HG02642 (cell line): ENCODE data around the gene UGT1A9.

Experiments
- ATAC-seq: cut with Tn5 transposase; IDR thresholded peaks from one replicate; pipeline ENCODE4 v1.9.1; 2021; ENCODE audit warnings: mild to moderate bottlenecking; ENCODE audit not compliant: unreplicated experiment, poor library complexity

UGT1A9 gene

DNA sequence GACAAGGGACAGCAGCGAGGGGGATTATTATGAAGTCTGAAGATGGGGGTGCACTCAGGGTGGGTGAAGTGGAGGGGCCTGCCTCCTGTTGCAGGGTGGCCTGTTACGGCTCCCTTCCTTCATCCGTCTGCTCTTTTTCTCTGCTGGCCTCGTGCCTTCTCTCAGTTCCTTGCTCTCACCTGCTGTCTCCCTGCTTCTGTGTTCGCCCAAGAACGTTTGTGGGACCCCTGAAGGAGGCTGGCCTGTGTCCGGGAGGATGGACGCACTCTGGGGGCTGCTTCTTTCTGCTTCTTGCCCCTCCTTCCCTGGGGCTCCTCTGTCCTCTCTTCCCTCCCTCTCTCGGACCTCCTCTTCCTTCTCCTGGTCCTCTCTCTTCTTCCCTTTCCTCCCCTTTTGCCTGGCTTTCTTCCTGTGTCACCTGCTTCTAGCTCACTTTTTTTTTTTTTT is 120.2 kb downstream of the UGT1A9 start:
- ATAC-seq: no peak

GRCh38 chr2:233792720-233793119 is 121.0 kb downstream of the UGT1A9 start:
- ATAC-seq: no peak

- no peak for ATAC-seq
These were observed 121.9 kb downstream of the UGT1A9 start for GRCh38 chr2:233793465-233794127.

GRCh38 chr2:233794128-233794658 is 122.5 kb downstream of the UGT1A9 start:
- ATAC-seq: no peak

GRCh38 chr2:233795735-233796171 is 124.1 kb downstream of the UGT1A9 start:
- ATAC-seq: no peak

GRCh38 chr2:233796254-233796653 is 124.6 kb downstream of the UGT1A9 start:
- no peak for ATAC-seq

DNA sequence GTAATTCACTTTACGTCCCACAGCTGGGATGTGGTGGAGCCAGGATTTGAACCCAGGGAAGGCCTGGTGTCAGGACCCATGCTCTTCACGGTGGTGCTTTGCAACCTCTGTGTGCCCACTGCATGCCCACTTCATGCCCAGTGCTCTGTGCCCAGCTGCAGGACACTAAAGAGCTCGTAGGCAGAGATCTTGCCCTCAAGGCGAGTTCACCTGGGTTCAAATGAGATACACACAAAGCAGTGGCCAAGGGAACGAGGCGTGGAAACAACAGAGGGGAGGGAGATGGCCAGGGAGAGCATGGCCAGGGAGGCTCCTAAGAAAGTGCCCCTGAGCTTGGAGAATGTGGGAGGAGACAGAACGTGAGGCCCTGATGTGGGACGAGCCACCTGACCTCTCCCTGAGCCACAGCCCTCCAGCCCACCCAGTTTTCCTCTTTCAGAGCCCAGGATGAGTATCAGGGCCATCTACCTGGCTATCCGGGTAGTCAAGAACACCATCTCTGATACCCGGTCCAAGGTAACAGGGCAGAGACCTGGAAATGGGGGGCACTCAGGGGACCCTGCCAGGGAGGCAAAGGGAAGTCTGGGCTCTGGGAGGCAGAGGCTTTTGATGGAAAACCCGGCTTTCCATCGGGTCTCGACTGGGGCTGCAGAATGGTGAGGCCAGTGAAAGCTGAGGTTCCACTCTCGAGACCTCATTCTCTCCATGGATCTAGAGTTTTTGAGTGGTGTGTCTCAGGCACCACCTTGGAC is 126.8 kb downstream of the UGT1A9 start:
- no peak for ATAC-seq

- no peak for ATAC-seq
These were observed 127.5 kb downstream of the UGT1A9 start for GRCh38 chr2:233799087-233799665.

DNA sequence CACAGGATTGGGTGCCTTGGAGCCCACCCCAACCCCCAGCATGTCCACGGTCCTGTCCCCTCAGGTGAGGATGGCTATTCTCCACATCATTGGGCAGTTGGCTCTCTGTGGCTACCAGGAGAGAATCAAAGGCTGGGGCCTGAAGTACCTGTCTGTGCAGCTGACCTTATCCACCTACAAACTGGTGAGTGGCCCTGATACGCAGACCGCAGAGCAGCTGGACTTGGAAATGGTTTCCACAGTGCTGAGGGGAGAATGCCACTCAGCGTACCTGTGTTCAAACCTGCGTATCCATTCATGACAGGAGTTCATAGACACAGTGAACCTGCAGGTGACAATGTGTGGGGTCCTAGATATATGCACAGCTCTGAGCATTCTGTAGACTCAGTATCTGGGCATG is 128.0 kb downstream of the UGT1A9 start:
- ATAC-seq: no peak

DNA sequence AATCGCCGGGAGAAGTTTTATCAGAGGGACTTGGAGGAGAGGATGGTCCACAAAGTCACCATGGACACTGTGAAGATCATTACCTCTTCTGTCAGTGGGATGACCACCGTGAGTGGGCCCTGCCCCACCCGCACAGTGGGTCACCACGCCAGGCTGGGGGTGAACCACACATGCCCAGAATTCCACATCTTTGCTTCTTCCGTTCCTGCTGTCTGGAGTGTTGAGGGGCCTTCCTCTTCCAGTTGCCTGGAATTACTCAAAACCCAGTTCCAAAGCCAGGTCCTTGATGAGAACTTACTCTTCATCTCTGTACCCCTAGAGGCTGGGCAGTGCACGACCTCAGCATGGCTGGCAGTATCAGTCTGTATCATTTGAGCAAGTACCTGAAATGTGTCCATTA is 128.5 kb downstream of the UGT1A9 start:
- ATAC-seq: no peak

- no peak for ATAC-seq
These were observed 129.8 kb downstream of the UGT1A9 start for GRCh38 chr2:233801357-233802131.

- ATAC-seq: no peak
These were observed 130.6 kb downstream of the UGT1A9 start for GRCh38 chr2:233802132-233802815.

DNA sequence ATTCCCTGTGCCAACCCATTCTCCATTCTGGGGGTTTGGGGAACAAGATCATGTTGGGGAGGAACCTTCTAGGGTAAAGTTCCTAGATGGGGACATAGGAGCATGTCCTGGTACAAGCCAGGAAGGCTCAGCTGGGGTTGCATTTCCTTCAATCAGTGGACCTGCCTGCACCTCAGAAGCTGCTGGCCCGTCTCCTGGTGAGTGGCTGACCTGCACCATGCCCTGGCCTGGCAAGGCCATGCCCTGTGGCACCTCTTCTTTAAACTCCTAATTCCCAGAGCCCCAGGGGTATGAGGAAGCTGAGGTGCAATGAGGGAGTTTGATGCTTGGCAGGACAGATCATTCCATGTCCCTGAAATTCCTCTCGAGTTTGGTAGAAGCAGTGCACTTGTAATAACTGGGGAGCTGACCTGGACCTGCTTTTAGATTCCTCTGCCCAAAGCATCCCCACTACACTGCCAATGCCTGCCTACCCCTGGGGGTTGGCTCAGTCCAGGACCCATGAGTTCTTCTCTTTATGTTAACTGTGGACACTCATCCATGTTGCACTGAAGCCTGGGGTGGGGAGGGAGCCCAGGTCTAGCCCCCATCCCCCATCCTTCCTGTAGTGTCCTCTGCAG is 131.7 kb downstream of the UGT1A9 start:
- no peak for ATAC-seq

DNA sequence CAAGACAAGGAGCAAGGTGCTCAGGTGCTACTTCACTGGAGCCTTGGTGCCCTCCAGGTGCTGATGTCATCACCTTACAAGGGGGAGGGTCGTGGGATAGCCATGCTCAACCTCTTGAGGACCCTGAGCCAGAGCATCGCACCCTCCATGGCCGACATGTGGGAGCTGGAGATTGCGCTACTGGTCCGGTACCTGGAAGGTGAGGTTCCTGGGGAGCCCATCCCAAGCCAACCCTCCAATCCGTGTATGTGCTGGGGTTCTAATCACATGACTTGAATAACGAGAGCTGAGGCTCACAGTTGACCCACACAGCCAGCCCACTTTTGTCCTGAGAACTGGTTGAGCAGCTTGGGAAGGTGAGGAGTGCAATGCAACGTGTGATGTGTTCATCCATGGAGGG is 132.3 kb downstream of the UGT1A9 start:
- no peak for ATAC-seq

GRCh38 chr2:233807215-233807865 is 135.6 kb downstream of the UGT1A9 start:
- ATAC-seq: no peak

DNA sequence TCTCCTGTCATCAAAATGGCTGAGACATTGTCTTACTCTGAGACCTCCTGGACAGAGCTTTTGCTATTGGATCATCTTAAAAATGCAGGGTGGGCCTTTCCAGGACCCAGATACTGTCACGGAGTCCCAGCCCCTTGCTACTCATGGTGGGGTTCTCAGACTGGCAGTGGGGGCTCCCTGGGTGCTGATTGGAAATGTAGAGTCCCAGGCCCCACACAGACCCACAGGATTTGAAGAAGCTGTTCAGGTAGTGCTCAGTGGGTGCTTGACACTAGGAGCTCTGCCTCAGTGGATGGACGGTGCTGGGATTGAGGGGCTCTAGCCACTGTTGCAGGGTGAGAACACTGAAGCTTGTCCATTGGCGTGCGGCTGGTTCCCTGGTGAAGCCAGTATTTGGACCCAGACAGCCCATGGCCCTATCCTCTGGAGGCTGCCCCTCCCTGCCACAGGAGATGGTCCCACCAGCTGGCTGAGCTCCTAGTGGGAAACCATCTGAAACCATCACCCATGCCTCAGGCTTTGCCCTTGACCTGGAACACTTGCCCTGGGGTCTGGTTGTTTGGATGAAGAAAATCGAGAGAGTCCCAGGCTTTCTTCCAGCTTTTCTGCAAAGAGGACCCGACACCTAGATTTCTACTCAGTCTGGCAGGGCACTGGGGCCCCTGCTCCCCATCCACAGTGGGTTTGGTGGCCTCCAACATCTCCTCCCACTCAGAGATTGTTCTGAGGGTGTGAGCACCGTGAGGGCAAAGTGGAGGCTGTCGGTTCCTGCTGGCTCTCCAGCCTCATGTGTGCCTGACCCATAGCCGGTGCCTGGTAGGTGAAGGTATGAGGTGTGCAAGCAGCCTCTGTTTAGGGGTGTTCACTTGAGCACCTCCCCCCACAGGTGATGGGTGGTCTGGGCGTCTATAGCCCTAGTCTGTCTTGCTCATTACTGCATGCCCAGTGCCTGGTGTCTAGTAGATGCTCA is 136.6 kb downstream of the UGT1A9 start:
- no peak for ATAC-seq

GRCh38 chr2:233810385-233810784 is 138.7 kb downstream of the UGT1A9 start:
- no peak for ATAC-seq

- no peak for ATAC-seq
These were observed 139.4 kb downstream of the UGT1A9 start for GRCh38 chr2:233811087-233811486.
